ENCODE data around the gene HRG.
"Not testable (repeated sequence)": the region's sequence is repeated elsewhere in the genome, so short reads cannot be mapped to it uniquely, and the experiment has no call there.

HRG gene

GRCh38 chr3:186708983-186709679, 43.3 kb downstream of the HRG start:
- Mint-ChIP-seq H3K27me3 (ENCODE audit: low read depth) (peaks cover 62% of the 10 kb centered on the region), H3K4me3 (no peak overlapping the region), H3K36me3 (ENCODE audit: low read depth) (no peaks in the 10 kb centered on the region), H3K27ac (no peak overlapping the region), H3K4me1 (ENCODE audit: low read depth) (peaks cover 12% of the 10 kb centered on the region), H3K9me3 (no peaks in the 10 kb centered on the region)

GRCh38 chr3:186710694-186711093, 44.9 kb downstream of the HRG start:
- not testable (repeated sequence) for H3K9me3 Mint-ChIP-seq; H3K27ac Mint-ChIP-seq; H3K4me3 Mint-ChIP-seq; H3K36me3 Mint-ChIP-seq (ENCODE audit: low read depth)
- peaks cover 10% of the 10 kb centered on the region for H3K4me1 Mint-ChIP-seq (ENCODE audit: low read depth)
- H3K27me3 Mint-ChIP-seq (ENCODE audit: low read depth) = peaks cover 53% of the 10 kb centered on the region

- Mint-ChIP-seq H3K4me3 (no peak overlapping the region), H3K36me3 (ENCODE audit: low read depth) (no peaks in the 10 kb centered on the region), H3K4me1 (ENCODE audit: low read depth) (peaks cover 2% of the 10 kb centered on the region), H3K27me3 (ENCODE audit: low read depth) (peaks cover 36% of the 10 kb centered on the region), H3K27ac (no peak overlapping the region), H3K9me3 (no peaks in the 10 kb centered on the region)
These were observed 47.7 kb downstream of the HRG start for GRCh38 chr3:186713499-186713898.

- no peaks in the 10 kb centered on the region for H3K36me3 Mint-ChIP-seq (ENCODE audit: low read depth)
- no peak within 1 kb of the TSS for H3K27ac Mint-ChIP-seq
- peaks cover 29% of the 10 kb centered on the region for H3K27me3 Mint-ChIP-seq (ENCODE audit: low read depth)
- no peaks in the 10 kb centered on the region for H3K9me3 Mint-ChIP-seq
- no peak within 1 kb of the TSS for H3K4me3 Mint-ChIP-seq
- peaks cover 3% of the 10 kb centered on the region for H3K4me1 Mint-ChIP-seq (ENCODE audit: low read depth)
These were observed 51.2 kb downstream of the HRG start, which contains the start of gene KNG1 for GRCh38 chr3:186717039-186717457. Gene KNG1 (plus strand): TSS chr3:186717359. CDS start chr3:186717543, 184 bp downstream.

GRCh38 chr3:186719945-186720739, 54.3 kb downstream of the HRG start:
- Mint-ChIP-seq H3K4me3 (no peak overlapping the region), H3K9me3 (no peaks in the 10 kb centered on the region), H3K36me3 (ENCODE audit: low read depth) (no peaks in the 10 kb centered on the region), H3K27ac (no peak overlapping the region), H3K27me3 (ENCODE audit: low read depth) (peaks cover 19% of the 10 kb centered on the region), H3K4me1 (ENCODE audit: low read depth) (peaks cover 3% of the 10 kb centered on the region)

GRCh38 chr3:186722457-186722856, 56.6 kb downstream of the HRG start:
- H3K4me3 Mint-ChIP-seq = no peak overlapping the region
- H3K36me3 Mint-ChIP-seq (ENCODE audit: low read depth) = no peaks in the 10 kb centered on the region
- H3K27ac Mint-ChIP-seq = no peak overlapping the region
- no peaks in the 10 kb centered on the region for H3K9me3 Mint-ChIP-seq
- peaks cover 3% of the 10 kb centered on the region for H3K4me1 Mint-ChIP-seq (ENCODE audit: low read depth)
- peaks cover 20% of the 10 kb centered on the region for H3K27me3 Mint-ChIP-seq (ENCODE audit: low read depth)

GRCh38 chr3:186724911-186725310, 59.1 kb downstream of the HRG start:
- Mint-ChIP-seq H3K36me3 (ENCODE audit: low read depth) (no peaks in the 10 kb centered on the region), H3K4me1 (ENCODE audit: low read depth) (no peaks in the 10 kb centered on the region), H3K27ac (no peak overlapping the region), H3K27me3 (ENCODE audit: low read depth) (peaks cover 13% of the 10 kb centered on the region), H3K9me3 (no peaks in the 10 kb centered on the region), H3K4me3 (no peak overlapping the region)
